VCaP (cell line): ENCODE measurements around the gene DLX5.

Experiments
- H3K27ac ChIP-seq: fragments of 450-650 bp; 2 replicates; pipeline ENCODE4 v1.5.1; 2017
- TF ChIP-seq, protein P1 (sequence below): fragments of 450-650 bp; conservative IDR thresholded peaks from 2 replicates; pipeline ENCODE4 v1.5.1; 2017; ENCODE audit warnings: mild to moderate bottlenecking, moderate library complexity

The DLX5 gene

DNA sequence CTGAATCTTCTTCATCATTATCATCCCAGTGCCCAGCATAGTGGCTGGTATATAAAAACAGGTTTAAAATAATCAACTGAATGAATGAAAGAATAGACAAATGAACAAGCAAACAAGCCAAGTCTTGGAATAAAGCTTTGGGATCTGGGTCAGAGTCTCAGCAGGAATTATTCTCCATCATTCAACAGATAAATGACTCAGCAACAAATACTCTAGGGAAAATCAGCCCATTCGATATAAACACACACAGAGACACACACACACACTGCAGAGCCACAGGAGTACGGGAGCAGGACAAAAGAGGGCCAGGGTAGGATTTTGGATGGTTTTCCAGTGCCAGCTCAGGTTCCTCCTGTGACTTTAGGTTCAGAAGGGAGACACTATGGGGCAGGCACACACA is 48.5 kb downstream of the DLX5 start:
- no peak overlapping the region for H3K27ac ChIP-seq
- TF ChIP-seq, protein P1, sequence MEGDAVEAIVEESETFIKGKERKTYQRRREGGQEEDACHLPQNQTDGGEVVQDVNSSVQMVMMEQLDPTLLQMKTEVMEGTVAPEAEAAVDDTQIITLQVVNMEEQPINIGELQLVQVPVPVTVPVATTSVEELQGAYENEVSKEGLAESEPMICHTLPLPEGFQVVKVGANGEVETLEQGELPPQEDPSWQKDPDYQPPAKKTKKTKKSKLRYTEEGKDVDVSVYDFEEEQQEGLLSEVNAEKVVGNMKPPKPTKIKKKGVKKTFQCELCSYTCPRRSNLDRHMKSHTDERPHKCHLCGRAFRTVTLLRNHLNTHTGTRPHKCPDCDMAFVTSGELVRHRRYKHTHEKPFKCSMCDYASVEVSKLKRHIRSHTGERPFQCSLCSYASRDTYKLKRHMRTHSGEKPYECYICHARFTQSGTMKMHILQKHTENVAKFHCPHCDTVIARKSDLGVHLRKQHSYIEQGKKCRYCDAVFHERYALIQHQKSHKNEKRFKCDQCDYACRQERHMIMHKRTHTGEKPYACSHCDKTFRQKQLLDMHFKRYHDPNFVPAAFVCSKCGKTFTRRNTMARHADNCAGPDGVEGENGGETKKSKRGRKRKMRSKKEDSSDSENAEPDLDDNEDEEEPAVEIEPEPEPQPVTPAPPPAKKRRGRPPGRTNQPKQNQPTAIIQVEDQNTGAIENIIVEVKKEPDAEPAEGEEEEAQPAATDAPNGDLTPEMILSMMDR: no peak

DNA sequence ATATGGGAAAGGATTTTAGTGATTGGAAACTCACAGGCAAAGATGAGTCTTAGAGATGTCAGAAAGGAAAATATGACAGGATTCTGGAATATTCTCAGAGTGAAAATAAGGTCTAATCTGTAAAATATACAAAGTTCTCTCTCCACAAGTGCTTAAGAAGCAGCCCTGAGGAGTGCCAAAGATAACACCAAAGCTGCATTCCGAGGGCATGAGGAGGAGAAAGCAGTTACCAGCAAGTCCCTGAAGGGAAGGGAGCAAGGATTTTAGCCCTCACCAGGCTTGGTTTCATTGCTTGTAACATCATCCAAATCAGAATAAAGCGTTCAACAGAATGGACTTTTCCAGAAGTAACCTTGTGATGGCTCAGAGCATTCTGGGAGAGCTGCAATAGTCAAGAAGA is 50.6 kb downstream of the DLX5 start:
- TF ChIP-seq, protein P1: no peak
- no peak overlapping the region for H3K27ac ChIP-seq

DNA sequence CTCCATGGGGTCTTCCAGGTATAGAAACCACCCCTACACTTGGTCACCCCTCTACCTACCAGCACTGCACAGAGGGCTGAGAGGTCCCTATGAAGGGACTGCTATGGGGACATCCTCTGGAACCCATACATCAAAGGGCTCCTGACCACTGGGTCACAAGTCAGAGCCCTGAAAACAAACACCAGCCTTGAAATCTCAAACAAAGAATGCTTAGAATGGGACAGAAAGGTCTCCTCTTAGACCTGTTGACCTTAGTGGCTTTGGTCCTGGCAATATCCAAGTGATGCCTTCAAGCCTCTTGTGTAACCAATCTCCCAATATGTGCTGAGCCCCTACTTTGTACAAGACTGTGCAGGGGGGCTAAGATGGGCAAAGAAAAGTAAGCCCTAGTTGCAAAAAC is 53.9 kb downstream of the DLX5 start:
- no peak overlapping the region for H3K27ac ChIP-seq
- TF ChIP-seq, protein P1: no peak
